ENCODE results near the gene MATN4. TPM values are rescaled to one million over a fixed set of nuclear protein-coding genes. Genes with fewer than 3 reads are reported as not detected.

Gene MATN4
- total RNA-seq, 2 donors from 2014 or later = 0.34 TPM; not detected in 1

GRCh38 chr20:45309075-45309474, 976 bp upstream of the MATN4 start:
- Histone ChIP-seq H3K36me3 (no peaks in the 10 kb centered on the region), H3K4me1 (replicated peaks) (no peaks in the 10 kb centered on the region), H3K4me3 (no peak overlapping the region), H3K9me3 (no peaks in the 10 kb centered on the region), H3K27me3 (replicated peaks; ENCODE audit: insufficient read depth) (peaks cover 8% of the 10 kb centered on the region), H3K27ac (no peak overlapping the region)
- WGBS = 70% methylated on average over 3 of the region's 3 CpGs
- intact Hi-C loops (cut with DNase I) = no loop called here
- DNase-seq (ENCODE audit: low spot score) = no peak
- TF ChIP-seq, protein P1, sequence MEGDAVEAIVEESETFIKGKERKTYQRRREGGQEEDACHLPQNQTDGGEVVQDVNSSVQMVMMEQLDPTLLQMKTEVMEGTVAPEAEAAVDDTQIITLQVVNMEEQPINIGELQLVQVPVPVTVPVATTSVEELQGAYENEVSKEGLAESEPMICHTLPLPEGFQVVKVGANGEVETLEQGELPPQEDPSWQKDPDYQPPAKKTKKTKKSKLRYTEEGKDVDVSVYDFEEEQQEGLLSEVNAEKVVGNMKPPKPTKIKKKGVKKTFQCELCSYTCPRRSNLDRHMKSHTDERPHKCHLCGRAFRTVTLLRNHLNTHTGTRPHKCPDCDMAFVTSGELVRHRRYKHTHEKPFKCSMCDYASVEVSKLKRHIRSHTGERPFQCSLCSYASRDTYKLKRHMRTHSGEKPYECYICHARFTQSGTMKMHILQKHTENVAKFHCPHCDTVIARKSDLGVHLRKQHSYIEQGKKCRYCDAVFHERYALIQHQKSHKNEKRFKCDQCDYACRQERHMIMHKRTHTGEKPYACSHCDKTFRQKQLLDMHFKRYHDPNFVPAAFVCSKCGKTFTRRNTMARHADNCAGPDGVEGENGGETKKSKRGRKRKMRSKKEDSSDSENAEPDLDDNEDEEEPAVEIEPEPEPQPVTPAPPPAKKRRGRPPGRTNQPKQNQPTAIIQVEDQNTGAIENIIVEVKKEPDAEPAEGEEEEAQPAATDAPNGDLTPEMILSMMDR (IDR thresholded peaks at IDR 0.05) = no peak
- no peak for TF ChIP-seq POLR2A (IDR thresholded peaks at IDR 0.05)
- no peak for TF ChIP-seq POLR2AphosphoS5 (IDR thresholded peaks at IDR 0.05)

DNA sequence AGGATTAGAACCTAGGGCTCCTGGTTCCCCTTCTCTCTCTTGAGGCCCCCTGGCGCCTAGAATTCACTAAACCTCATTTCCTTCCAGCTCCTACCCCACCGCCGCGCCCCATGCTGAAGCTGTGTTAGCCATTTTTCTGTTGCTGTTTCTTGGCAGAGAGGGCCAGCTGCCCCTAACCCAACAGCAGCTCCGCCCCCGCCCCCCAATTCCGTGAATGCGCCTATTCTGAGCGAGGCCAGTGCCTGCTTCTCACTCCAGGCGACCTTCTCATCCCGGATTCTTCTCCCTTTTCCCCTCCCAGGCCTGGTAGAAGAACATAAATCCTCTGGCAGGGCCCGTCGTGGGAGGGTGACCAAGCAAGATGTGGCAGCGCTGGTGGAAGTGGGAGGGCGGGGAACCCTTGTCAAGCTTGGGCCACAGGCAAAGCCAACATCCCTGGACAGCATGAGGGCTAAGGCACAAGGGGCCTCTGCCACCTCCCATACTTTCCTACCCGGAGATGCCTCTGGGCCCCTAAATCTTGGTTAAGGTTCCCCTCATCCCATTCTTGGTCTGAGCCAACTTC, 941 bp downstream of the MATN4 start:
- no peaks in the 10 kb centered on the region for H3K4me1 ChIP-seq (replicated peaks)
- no peak for DNase-seq (ENCODE audit: low spot score)
- no peaks in the 10 kb centered on the region for H3K9me3 ChIP-seq
- peaks cover 11% of the 10 kb centered on the region for H3K27me3 ChIP-seq (replicated peaks; ENCODE audit: insufficient read depth)
- no peak overlapping the region for H3K4me3 ChIP-seq
- H3K27ac ChIP-seq = no peak overlapping the region
- intact Hi-C loops (cut with DNase I) = no loop called here
- TF ChIP-seq, protein P1 (IDR thresholded peaks at IDR 0.05) = no peak
- no peak for TF ChIP-seq POLR2AphosphoS5 (IDR thresholded peaks at IDR 0.05)
- no peak for TF ChIP-seq POLR2A (IDR thresholded peaks at IDR 0.05)
- H3K36me3 ChIP-seq = no peaks in the 10 kb centered on the region
- WGBS = 67% methylated on average over 16 of the region's 16 CpGs

- DNase-seq (ENCODE audit: low spot score) = no peak
- intact Hi-C loops (cut with DNase I) = no loop called here
- Histone ChIP-seq H3K36me3 (no peaks in the 10 kb centered on the region), H3K27ac (no peak within 1 kb of the TSS), H3K9me3 (no peaks in the 10 kb centered on the region), H3K4me1 (replicated peaks) (no peaks in the 10 kb centered on the region), H3K4me3 (no peak within 1 kb of the TSS), H3K27me3 (replicated peaks; ENCODE audit: insufficient read depth) (peaks cover 11% of the 10 kb centered on the region)
- WGBS = 21% methylated on average over 17 of the region's 41 CpGs
- TF ChIP-seq, protein P1 (IDR thresholded peaks at IDR 0.05) = peak; percentile 36 to 63 (median 54)
- TF ChIP-seq POLR2AphosphoS5 (IDR thresholded peaks at IDR 0.05) = no peak
Measured at GRCh38 chr20:45306431-45306982, 1.6 kb downstream of the MATN4 start, which contains the start of gene RBPJL. RBPJL (plus strand) TSS chr20:45306840; CDS start chr20:45306923, 83 bp downstream.

DNA sequence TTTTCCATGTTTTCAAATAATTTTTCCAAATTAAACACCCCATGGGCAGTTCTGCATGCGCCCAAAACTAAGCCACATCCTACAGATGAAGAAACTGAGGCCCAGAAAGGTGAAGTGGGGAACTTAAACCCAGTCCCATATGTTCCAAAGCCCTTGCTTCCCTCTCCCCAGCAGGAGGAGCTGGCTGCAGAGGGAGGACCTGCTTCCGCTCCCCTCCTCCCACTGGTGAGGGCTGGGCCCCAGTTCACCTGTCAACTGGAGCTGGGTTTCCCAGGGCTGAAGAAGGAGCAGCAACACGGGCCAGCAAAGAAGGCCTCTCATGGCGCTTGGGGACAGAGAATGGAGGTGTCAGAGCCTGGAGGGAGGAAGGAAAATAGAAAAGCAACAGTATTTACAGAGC, 2.8 kb downstream of the MATN4 start:
- H3K36me3 ChIP-seq = no peaks in the 10 kb centered on the region
- TF ChIP-seq POLR2AphosphoS5 (IDR thresholded peaks at IDR 0.05) (no peak), POLR2A (IDR thresholded peaks at IDR 0.05) (no peak)
- TF ChIP-seq, protein P1 (IDR thresholded peaks at IDR 0.05) = no peak

DNA sequence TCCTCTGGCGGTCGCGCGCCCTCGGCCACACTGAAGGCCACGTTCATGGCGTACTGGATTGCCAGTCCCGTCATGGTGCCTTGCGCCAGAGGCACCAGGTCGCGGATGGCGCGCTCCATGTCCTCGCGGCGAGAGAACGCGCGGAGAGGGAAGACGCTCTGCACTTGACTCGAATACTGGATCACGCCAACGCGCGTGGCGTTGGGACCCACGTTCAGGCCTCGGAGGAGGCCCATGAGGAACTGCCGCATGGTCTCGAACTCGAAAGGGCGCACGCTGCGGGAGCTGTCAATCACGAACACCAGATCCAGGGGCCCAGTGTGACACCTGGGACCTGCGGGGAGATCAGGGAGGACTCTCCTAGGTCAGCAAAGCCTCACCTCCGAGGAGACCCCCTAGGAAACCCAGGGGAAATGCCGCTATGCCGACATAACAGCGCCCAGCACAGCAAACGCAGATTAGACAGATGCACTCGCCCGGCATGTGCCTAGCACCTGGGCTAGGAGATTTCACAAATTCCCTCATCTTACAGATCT, 3.6 kb downstream of the MATN4 start:
- TF ChIP-seq POLR2A (IDR thresholded peaks at IDR 0.05) (no peak), POLR2AphosphoS5 (IDR thresholded peaks at IDR 0.05) (no peak)
- TF ChIP-seq, protein P1 (IDR thresholded peaks at IDR 0.05) = no peak
- H3K9me3 ChIP-seq = no peaks in the 10 kb centered on the region
- intact Hi-C loops (cut with DNase I) = no loop called here
- no peaks in the 10 kb centered on the region for H3K4me1 ChIP-seq (replicated peaks)
- H3K36me3 ChIP-seq = no peaks in the 10 kb centered on the region
- WGBS = 66% methylated on average over 43 of the region's 43 CpGs
- no peak for DNase-seq (ENCODE audit: low spot score)
- H3K4me3 ChIP-seq = no peak overlapping the region
- H3K27ac ChIP-seq = no peak overlapping the region
- H3K27me3 ChIP-seq (replicated peaks; ENCODE audit: insufficient read depth) = peaks cover 11% of the 10 kb centered on the region

More for the DNA sequence above, 2.8 kb downstream of the MATN4 start:
- WGBS = 50% methylated on average over 4 of the region's 4 CpGs
- no peak for DNase-seq (ENCODE audit: low spot score)
- intact Hi-C loops (cut with DNase I) = no loop called here
- Histone ChIP-seq H3K4me1 (replicated peaks) (no peaks in the 10 kb centered on the region), H3K27me3 (replicated peaks; ENCODE audit: insufficient read depth) (peaks cover 11% of the 10 kb centered on the region), H3K9me3 (no peaks in the 10 kb centered on the region), H3K27ac (no peak overlapping the region), H3K4me3 (no peak overlapping the region)

Measured in prostate gland (tissue), 2 donors.